ENCODE data around the gene TMEM181.

TMEM181 gene

DNA sequence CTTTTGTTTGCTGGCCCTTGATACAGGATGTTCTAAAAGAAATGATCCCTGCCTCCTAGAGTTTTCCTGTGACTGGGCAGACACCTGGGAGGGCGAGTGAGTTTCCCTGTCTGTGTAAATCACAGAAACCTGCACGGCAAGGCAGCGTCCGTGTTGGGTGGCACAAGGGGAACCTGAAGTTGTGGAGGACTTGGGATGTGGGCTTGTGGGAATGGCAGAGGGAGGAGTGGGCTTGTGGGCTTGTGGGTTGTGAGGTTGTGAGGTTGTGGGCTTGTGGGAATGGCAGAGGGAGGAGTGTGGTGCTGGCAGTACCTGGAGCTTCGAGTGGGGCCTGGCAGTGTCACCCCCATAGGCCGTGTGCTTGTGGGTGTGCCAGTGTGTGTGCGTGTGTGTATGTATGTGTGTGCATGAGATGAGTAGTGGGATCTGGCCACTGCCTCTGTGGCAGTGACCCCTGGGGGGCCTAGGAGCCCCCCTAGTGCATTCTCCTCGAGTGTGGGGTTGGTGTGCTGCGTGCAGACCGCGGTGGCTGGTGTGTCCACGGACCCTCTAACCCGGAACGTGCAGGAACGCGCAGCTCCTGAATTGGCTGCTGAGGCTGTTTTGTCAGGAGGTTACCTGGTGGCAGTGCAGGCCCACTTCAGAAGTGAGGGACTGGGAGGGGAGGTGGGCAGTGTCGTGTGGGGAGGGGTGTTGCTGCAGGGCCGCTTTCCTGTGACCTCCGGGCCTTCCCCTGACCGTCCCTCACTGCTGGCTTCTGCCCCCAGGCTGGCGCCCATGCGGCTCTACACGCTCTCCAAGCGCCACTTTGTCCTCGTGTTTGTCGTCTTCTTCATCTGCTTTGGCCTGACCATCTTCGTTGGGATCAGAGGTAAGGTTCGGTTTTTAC, 13.0 kb downstream of the TMEM181 start:
- Histone ChIP-seq H3K9me3 (ENCODE audit: control insufficient read depth, low read length) (no peaks in the 10 kb centered on the region), H3K4me1 (ENCODE audit: control insufficient read depth, insufficient read depth, low read length, poor library complexity, severe bottlenecking) (peaks cover 11% of the 10 kb centered on the region), H3K27ac (ENCODE audit: low read depth, low read length, severe bottlenecking) (no peak overlapping the region), H3K4me3 (ENCODE audit: extremely low read depth, insufficient read depth, low read length, poor library complexity, severe bottlenecking) (no peak overlapping the region), H3K36me3 (ENCODE audit: control insufficient read depth, insufficient read depth, low read length) (peaks cover 53% of the 10 kb centered on the region)
- 94 to 95% methylated on average over 26 to 27 of the region's 28 CpGs for WGBS, 2 experiments (ENCODE audit: insufficient coverage in 2 of 2)

- Histone ChIP-seq H3K4me3 (ENCODE audit: extremely low read depth, insufficient read depth, low read length, poor library complexity, severe bottlenecking) (no peak overlapping the region), H3K4me1 (ENCODE audit: control insufficient read depth, insufficient read depth, low read length, poor library complexity, severe bottlenecking) (peaks cover 11% of the 10 kb centered on the region), H3K36me3 (ENCODE audit: control insufficient read depth, insufficient read depth, low read length) (peaks cover 53% of the 10 kb centered on the region), H3K9me3 (ENCODE audit: control insufficient read depth, low read length) (no peaks in the 10 kb centered on the region), H3K27ac (ENCODE audit: low read depth, low read length, severe bottlenecking) (no peak overlapping the region)
- 92 to 94% methylated on average over 6 to 10 of the region's 10 CpGs for WGBS, 2 experiments (ENCODE audit: insufficient coverage in 2 of 2)
Measured at GRCh38 chr6:158573542-158573931, 13.6 kb downstream of the TMEM181 start.

DNA sequence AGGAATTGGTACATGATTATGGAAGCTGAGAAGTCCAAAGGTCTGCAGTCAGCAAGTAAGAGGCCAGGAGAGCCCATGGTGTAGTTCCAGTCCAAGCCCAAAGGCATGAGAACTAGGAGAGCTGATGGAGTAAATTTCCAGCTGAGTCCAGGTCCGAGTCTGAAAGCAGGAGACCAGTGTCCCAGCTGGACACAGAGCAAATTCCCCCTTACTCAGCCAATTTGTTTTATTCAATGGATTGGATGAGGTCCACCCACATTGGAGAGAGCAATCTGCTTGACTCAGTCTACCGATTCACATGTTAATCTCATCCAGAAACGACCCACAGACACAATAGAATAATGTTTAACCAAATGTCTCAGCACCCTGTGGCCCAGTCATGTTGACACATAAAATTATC, 14.9 kb downstream of the TMEM181 start:
- H3K36me3 ChIP-seq (ENCODE audit: control insufficient read depth, insufficient read depth, low read length), result peaks cover 51% of the 10 kb centered on the region
- no peaks in the 10 kb centered on the region for H3K9me3 ChIP-seq (ENCODE audit: control insufficient read depth, low read length)
- no peak overlapping the region for H3K4me3 ChIP-seq (ENCODE audit: extremely low read depth, insufficient read depth, low read length, poor library complexity, severe bottlenecking)
- WGBS, 2 experiments (ENCODE audit: insufficient coverage in 2 of 2), result 90 to 100% methylated on average over 3 of the region's 3 CpGs
- H3K27ac ChIP-seq (ENCODE audit: low read depth, low read length, severe bottlenecking), result no peak overlapping the region
- peaks cover 11% of the 10 kb centered on the region for H3K4me1 ChIP-seq (ENCODE audit: control insufficient read depth, insufficient read depth, low read length, poor library complexity, severe bottlenecking)

- WGBS, 2 experiments (ENCODE audit: insufficient coverage in 2 of 2), result 92 to 93% methylated on average over 3 to 4 of the region's 4 CpGs
- no peaks in the 10 kb centered on the region for H3K9me3 ChIP-seq (ENCODE audit: control insufficient read depth, low read length)
- H3K27ac ChIP-seq (ENCODE audit: low read depth, low read length, severe bottlenecking), result no peak overlapping the region
Measured at GRCh38 chr6:158575550-158575949, 15.7 kb downstream of the TMEM181 start.

GRCh38 chr6:158584236-158584651, 24.4 kb downstream of the TMEM181 start:
- H3K4me3 ChIP-seq (ENCODE audit: extremely low read depth, insufficient read depth, low read length, poor library complexity, severe bottlenecking), result no peak overlapping the region
- H3K4me1 ChIP-seq (ENCODE audit: control insufficient read depth, insufficient read depth, low read length, poor library complexity, severe bottlenecking), result no peaks in the 10 kb centered on the region
- 90 to 97% methylated on average over 5 to 7 of the region's 8 CpGs for WGBS, 2 experiments (ENCODE audit: insufficient coverage in 2 of 2)
- peaks cover 10% of the 10 kb centered on the region for H3K9me3 ChIP-seq (ENCODE audit: control insufficient read depth, low read length)
- H3K36me3 ChIP-seq (ENCODE audit: control insufficient read depth, insufficient read depth, low read length), result peaks cover 84% of the 10 kb centered on the region
- H3K27ac ChIP-seq (ENCODE audit: low read depth, low read length, severe bottlenecking), result no peak overlapping the region

More at GRCh38 chr6:158575550-158575949, 15.7 kb downstream of the TMEM181 start:
- Histone ChIP-seq H3K4me3 (ENCODE audit: extremely low read depth, insufficient read depth, low read length, poor library complexity, severe bottlenecking) (no peak overlapping the region), H3K36me3 (ENCODE audit: control insufficient read depth, insufficient read depth, low read length) (peaks cover 48% of the 10 kb centered on the region), H3K4me1 (ENCODE audit: control insufficient read depth, insufficient read depth, low read length, poor library complexity, severe bottlenecking) (peaks cover 11% of the 10 kb centered on the region)

GRCh38 chr6:158586652-158587051, 26.8 kb downstream of the TMEM181 start:
- 95 to 98% methylated on average over 6 to 7 of the region's 8 CpGs for WGBS, 2 experiments (ENCODE audit: insufficient coverage in 2 of 2)
- H3K36me3 ChIP-seq (ENCODE audit: control insufficient read depth, insufficient read depth, low read length), result peaks cover 93% of the 10 kb centered on the region
- no peak overlapping the region for H3K4me3 ChIP-seq (ENCODE audit: extremely low read depth, insufficient read depth, low read length, poor library complexity, severe bottlenecking)
- no peaks in the 10 kb centered on the region for H3K4me1 ChIP-seq (ENCODE audit: control insufficient read depth, insufficient read depth, low read length, poor library complexity, severe bottlenecking)
- H3K9me3 ChIP-seq (ENCODE audit: control insufficient read depth, low read length), result peaks cover 10% of the 10 kb centered on the region
- H3K27ac ChIP-seq (ENCODE audit: low read depth, low read length, severe bottlenecking), result no peak overlapping the region

GRCh38 chr6:158589366-158589765, 29.5 kb downstream of the TMEM181 start:
- H3K4me1 ChIP-seq (ENCODE audit: control insufficient read depth, insufficient read depth, low read length, poor library complexity, severe bottlenecking), result no peaks in the 10 kb centered on the region
- H3K4me3 ChIP-seq (ENCODE audit: extremely low read depth, insufficient read depth, low read length, poor library complexity, severe bottlenecking), result no peak overlapping the region
- no peak overlapping the region for H3K27ac ChIP-seq (ENCODE audit: low read depth, low read length, severe bottlenecking)
- 90 to 100% methylated on average over 2 of the region's 8 CpGs for WGBS, 2 experiments (ENCODE audit: insufficient coverage in 2 of 2)
- peaks cover 10% of the 10 kb centered on the region for H3K9me3 ChIP-seq (ENCODE audit: control insufficient read depth, low read length)
- peaks cover 90% of the 10 kb centered on the region for H3K36me3 ChIP-seq (ENCODE audit: control insufficient read depth, insufficient read depth, low read length)

DNA sequence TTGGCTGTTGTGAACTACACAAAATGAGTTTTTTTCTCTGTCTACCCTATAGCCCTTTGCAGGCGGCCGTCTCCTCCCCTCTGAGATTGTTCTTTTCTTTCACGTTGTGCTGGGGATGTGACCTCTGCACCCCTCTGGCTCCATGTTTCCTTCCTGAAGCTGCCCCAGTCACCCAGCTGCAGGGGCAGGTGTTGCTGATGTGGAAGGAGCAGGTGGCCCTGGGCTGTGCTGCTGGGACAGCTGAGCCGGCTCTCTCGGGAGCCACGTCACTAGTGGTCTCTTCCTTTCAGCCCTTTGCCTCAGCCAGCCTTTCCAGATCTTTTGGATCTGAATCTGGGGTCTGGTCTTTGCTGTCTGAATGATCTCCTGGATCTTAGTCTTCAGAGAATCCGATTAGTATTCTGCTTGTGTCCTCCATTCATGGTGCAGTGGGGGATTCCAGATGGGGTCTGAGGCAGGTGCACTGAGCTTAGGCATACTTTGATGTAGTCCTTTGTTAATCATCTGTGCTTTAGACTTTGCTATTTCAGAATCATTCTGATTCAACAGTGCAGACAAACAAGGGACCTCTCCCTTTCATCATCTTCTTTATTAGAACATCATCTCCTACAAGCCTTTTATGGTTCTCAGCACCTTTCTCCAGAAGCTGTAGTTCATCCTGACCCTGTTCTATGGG, 31.4 kb downstream of the TMEM181 start:
- WGBS, 2 experiments (ENCODE audit: insufficient coverage in 2 of 2), result 91 to 100% methylated on average over 4 to 7 of the region's 7 CpGs
- H3K9me3 ChIP-seq (ENCODE audit: control insufficient read depth, low read length), result peaks cover 2% of the 10 kb centered on the region
- H3K36me3 ChIP-seq (ENCODE audit: control insufficient read depth, insufficient read depth, low read length), result peaks cover 87% of the 10 kb centered on the region
- H3K27ac ChIP-seq (ENCODE audit: low read depth, low read length, severe bottlenecking), result no peak overlapping the region
- no peaks in the 10 kb centered on the region for H3K4me1 ChIP-seq (ENCODE audit: control insufficient read depth, insufficient read depth, low read length, poor library complexity, severe bottlenecking)
- H3K4me3 ChIP-seq (ENCODE audit: extremely low read depth, insufficient read depth, low read length, poor library complexity, severe bottlenecking), result no peak overlapping the region

DNA sequence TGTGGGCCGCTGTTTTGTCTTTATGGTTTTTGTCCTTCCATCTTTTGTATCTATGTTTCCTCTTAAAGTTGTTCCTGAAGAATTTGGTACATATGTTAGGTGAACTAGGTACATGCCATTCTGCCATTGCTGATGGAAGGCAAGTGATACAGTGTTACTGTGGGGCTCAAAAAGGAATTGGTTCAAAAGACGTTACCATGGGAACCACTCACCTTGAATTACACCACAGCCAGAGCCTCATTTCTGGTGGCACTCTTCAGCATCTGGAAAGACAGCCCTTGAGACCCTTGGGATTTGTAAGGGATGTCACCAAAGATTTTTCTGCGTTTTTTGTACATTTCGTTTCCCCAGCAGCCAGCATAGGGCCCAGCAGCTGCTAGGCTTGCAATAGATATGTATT, 31.9 kb downstream of the TMEM181 start:
- Histone ChIP-seq H3K4me3 (ENCODE audit: extremely low read depth, insufficient read depth, low read length, poor library complexity, severe bottlenecking) (no peak overlapping the region), H3K4me1 (ENCODE audit: control insufficient read depth, insufficient read depth, low read length, poor library complexity, severe bottlenecking) (no peaks in the 10 kb centered on the region), H3K9me3 (ENCODE audit: control insufficient read depth, low read length) (no peaks in the 10 kb centered on the region), H3K27ac (ENCODE audit: low read depth, low read length, severe bottlenecking) (no peak overlapping the region), H3K36me3 (ENCODE audit: control insufficient read depth, insufficient read depth, low read length) (peaks cover 87% of the 10 kb centered on the region)
- WGBS, 2 experiments (ENCODE audit: insufficient coverage in 2 of 2), result no CpG with 5 or more reads among the region's 4 CpGs

GRCh38 chr6:158593670-158594069, 33.8 kb downstream of the TMEM181 start:
- H3K36me3 ChIP-seq (ENCODE audit: control insufficient read depth, insufficient read depth, low read length), result peaks cover 86% of the 10 kb centered on the region
- WGBS, 2 experiments (ENCODE audit: insufficient coverage in 2 of 2), result 90 to 100% methylated on average over 1 to 3 of the region's 3 CpGs

GRCh38 chr6:158595223-158595622, 35.3 kb downstream of the TMEM181 start:
- H3K36me3 ChIP-seq (ENCODE audit: control insufficient read depth, insufficient read depth, low read length), result peaks cover 84% of the 10 kb centered on the region
- H3K9me3 ChIP-seq (ENCODE audit: control insufficient read depth, low read length), result no peaks in the 10 kb centered on the region
- H3K27ac ChIP-seq (ENCODE audit: low read depth, low read length, severe bottlenecking), result no peak overlapping the region
- H3K4me1 ChIP-seq (ENCODE audit: control insufficient read depth, insufficient read depth, low read length, poor library complexity, severe bottlenecking), result no peaks in the 10 kb centered on the region
- no peak overlapping the region for H3K4me3 ChIP-seq (ENCODE audit: extremely low read depth, insufficient read depth, low read length, poor library complexity, severe bottlenecking)
- WGBS, 2 experiments (ENCODE audit: insufficient coverage in 2 of 2), result 90 to 96% methylated on average over 2 to 3 of the region's 5 CpGs

More at GRCh38 chr6:158593670-158594069, 33.8 kb downstream of the TMEM181 start:
- no peaks in the 10 kb centered on the region for H3K9me3 ChIP-seq (ENCODE audit: control insufficient read depth, low read length)
- no peak overlapping the region for H3K4me3 ChIP-seq (ENCODE audit: extremely low read depth, insufficient read depth, low read length, poor library complexity, severe bottlenecking)
- no peak overlapping the region for H3K27ac ChIP-seq (ENCODE audit: low read depth, low read length, severe bottlenecking)
- no peaks in the 10 kb centered on the region for H3K4me1 ChIP-seq (ENCODE audit: control insufficient read depth, insufficient read depth, low read length, poor library complexity, severe bottlenecking)

Measured in mesodermal cell (in vitro differentiated cells).